GM18511 (cell line): ENCODE data around the gene HDC.

Experiments used
- ATAC-seq: cut with Tn5 transposase; IDR thresholded peaks from one replicate; pipeline ENCODE4 v1.9.1; 2021; ENCODE audit warnings: mild to moderate bottlenecking, moderate library complexity; ENCODE audit not compliant: unreplicated experiment

Gene HDC

DNA sequence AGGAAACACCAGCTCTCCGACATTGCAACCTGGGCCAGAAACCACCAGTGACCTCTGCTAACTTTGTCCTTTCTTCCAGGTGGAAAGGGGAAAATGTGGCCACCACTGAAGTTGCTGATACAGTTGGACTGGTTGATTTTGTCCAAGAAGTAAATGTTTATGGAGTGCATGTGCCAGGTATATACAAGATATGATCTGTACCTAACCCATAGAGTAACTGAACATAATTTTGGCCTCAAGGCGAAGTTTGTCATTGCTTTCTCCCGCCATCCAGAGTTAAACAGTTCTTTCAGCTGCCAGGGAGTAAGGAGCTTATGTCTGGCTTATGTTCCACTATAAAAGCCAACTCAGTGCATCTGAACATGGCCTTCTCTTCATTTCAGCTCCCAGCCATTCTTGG, 36.7 kb downstream of the HDC start:
- ATAC-seq, result no peak

DNA sequence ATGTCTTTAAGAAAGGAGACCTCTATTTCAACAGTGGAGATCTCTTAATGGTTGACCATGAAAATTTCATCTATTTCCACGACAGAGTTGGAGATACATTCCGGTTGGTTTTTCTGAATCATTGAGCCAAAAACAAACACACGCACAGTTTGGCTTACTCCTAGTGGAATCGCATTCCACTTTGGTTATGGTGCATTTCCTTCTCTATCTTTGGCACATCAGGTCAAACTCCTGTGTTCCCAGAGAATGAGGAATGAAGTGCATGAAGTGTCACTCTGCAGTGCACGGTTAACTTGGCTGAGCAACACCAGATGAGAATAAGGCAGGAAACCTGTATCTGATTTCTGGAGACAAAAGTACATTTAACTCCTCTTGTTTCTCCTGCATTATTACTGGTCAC, 38.5 kb downstream of the HDC start:
- no peak for ATAC-seq

DNA sequence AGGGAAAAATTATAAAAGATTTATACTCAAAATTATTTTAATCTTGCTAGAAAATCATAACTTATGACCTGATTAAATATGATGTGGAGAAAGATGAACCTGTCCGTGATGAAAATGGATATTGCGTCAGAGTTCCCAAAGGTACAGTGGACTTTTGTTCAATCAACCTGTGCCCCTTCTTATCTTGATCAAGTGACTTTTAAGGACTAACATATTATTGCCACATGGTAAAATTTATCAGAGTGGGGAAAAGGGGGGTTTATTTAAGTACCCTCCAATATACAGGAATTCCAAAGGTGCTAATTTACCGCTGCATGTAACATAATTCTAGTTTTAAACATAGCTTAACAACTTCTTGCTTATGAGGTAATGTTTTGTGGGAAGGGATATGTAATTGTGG, 39.6 kb downstream of the HDC start:
- ATAC-seq, result no peak

DNA sequence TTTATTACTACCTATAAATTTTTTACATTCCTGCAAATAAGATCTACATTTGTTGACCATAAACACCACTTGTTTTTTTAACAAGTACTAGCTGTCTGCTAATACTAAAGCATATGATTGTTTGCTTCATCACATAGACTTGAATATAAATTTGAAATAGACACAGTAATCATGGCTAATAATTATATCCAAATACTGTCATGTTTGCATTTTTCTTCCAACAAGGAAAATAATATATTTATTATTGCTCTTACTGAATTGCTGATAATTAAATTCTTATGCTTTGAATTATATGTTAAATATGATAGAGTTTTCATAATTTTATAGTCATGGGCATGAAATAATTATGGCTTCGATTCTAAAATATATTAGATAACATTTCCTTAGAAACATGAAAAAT, 40.5 kb downstream of the HDC start:
- no peak for ATAC-seq

DNA sequence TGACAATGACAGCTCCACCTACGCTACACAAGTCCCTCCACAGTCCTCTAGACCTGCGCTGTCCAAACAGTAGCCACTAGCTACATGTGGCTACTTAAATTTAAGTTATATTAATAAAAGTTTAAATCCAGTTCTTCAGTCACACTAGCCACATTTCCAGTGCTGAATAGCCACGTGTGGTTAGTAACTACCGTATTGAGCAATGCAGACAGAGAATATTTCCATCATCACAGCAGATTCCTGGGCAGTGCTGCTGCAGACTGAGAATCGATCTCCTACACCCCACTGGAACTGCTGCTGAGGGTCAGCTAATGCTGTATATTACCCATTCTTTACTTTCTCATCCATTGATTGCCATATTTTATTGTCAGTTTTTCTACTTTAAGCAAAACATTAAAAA, 40.9 kb downstream of the HDC start:
- no peak for ATAC-seq

DNA sequence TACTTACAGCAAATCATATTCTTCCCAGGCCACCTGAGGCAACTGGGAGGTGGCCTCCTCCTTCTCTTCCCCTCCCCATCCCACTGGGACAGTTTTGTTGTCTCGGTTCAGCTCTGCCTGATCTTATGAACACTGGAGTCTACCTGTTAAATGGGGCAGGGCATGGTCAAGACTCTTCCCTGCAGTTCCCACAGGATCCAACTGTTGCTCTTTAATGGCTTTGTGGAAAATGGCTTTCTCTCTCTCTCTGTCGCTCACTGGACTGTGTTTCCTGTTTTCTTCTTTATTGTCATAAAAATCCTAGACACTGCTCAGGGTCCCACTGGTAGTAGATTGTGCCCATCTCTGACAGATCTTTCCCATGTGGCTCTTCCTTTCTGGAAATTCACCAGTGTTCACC, 43.3 kb downstream of the HDC start:
- ATAC-seq, result no peak

DNA sequence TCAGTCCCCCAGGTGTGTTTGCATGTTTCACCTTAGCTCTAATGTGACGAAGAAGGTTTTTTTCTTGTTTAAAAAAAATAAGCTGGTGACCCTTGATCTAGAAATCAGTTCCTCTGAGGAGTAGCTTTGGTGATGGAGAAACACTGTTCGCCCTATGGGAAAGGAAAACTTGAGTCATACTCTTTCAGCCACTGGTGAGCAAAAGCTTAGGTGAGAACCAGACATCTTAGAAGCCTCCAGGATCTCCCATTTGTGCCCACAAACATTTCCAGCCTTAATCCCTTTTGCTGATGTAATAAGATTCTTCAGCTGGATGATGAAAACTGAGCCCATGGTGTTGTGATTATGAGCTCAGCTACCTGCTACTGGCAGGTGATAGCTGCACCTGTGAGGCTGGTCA, 45.7 kb downstream of the HDC start:
- ATAC-seq, result no peak

DNA sequence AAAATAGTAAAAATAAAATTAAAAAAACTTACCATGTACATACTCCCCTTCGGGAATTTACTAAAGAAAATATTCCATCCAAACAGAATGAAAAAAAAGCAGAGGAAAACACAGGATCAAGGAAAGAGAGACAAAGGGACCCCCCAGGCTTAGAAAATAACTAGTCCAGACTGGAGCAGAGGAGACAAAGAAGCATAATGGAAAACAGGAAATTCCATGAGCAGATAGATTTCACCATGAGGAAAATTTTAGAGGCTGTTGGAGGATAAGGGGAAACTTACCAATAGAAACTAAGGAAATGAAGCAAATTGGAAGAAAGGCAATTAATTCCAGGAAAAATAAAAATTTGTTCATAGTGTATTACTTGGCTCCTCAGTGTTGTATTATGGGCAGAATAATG, 46.8 kb downstream of the HDC start:
- ATAC-seq, result no peak

DNA sequence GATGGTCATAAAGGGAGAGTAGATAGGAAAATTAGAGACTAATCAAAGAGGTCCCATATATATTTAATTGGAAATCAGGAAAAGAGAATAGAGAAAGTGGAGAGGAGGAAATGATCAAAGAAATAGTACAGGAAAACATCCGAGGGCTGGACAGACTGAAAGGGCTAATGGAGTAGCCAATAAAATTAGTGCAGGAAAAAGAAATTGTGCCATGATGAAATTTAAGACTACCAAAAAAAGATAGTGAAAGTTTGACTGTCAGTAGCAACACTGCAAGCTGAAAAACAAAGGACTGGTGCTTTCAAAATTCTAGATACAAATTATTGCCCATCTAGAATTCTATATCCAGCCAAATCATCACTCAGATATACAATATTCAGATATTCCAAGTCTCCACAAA, 47.2 kb downstream of the HDC start:
- ATAC-seq, result no peak

DNA sequence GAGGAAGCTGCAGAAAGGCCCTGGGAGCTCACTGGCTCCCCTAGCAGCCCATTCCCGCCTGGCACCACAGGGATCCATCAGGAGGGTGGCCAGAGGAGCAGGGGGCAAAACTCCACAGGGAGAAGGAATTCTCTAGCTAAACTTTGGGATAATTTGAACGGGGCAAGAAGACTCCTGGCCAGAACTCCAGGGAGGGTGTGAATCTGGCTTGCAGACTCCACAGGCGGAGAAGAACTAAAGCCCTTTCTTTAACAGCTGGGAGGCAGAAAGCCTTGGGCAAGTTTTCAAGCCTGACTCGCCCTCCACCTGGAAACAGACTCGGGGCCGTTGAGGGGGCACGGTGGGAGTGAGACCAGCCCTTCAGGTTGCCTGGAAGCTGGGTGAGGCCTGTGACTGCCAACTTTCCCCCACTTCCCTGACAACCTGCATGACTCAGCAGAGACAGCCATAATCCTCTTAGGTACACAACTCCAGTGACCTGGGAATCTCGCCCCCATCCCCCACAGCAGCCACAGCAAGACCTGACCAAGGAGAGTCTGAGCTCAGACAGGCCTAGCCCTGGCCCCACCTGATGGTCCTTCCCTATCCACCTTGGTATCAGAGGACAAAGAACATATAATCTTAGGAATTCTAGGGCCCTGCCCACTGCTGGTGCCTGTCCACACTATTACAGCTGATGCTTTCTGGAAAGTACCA, 54.9 kb downstream of the HDC start:
- ATAC-seq, result no peak

DNA sequence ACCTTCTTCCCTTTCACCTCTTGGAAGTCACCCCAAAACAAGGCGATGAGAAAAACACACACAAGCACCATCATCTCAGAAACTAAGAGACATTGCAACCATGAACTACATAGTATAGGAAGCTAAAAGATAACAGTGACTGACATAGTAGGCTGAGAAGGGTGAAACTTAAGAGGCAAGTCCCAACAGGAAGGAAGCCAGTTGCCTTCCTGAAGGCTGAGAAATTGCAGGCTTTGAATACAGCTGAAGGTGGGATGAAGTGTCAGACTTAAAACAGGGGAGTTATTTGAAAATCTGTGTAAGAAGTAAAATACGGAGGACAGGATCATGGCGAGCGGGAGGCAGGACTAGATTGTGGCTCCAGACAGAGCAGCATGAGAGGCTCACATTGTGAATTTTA, 55.7 kb downstream of the HDC start:
- no peak for ATAC-seq

DNA sequence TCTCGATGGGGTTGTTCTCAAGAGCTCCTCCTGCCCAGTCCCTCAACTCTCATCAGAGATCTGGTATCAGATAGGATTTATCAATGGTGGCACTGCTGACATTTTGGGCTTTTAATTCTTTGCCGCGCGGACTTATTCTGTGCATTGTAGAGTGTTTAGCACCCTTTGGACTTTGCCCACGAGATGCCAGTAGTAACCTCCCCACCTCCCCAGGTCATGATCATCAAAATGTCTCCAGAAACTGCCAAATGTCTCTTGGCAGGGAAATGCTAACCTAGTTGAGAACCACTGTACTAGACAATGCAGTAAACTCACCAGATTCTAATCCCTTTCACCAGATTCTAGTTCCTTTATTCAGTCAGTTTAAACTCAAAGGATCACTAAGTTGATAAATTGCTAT, 59.5 kb downstream of the HDC start:
- ATAC-seq, result no peak

DNA sequence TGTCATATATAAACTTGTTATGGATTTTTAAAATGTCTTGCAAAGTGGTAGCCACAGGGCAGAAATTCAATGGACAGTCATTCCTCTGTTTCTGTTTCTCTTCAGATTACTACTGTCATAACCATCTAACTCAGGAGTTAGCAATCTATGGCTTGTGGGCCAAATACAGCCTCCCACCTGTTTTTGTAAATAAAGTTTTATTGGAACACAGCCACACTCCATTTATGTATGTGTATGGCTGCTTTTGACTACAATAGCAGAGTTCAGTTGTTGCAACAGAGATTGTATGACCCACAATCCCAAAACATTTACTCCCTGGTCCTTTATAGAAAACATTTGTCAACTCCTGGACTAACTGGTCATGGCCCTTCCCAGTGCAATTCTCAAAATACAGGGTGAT, 63.5 kb downstream of the HDC start:
- no peak for ATAC-seq

DNA sequence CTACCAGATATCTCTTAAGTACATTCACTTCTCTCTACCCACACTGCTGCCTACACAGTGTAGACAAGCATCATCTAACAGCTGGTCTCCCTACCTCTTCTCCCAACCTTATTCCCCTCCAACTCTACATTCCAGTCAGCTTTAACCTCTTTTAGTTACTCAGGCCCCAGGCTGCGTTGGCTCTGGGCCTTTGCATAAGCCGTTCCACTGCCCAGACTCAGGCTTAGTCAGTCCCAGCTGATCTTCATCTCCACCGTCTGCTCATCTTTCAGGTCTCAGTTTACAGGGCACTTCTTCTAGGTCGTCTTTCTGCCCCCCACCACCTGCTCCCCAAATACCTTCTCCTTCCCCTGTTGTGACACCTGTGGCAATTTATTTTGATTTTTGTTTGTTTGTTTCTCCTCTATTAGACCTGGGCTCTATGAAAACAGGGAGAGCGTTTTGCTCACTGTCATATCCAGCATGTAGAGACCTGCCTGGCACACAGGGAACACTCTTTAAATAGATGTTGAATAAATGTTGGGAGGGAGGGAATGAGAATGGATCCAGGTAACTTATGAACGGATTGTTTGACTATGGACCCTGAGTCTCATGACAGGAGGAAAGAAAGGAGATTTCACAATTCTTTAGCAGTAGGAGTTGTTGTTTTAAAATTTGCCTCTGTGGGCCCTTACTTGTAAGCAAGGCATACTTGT, 72.5 kb downstream of the HDC start:
- ATAC-seq, result no peak

DNA sequence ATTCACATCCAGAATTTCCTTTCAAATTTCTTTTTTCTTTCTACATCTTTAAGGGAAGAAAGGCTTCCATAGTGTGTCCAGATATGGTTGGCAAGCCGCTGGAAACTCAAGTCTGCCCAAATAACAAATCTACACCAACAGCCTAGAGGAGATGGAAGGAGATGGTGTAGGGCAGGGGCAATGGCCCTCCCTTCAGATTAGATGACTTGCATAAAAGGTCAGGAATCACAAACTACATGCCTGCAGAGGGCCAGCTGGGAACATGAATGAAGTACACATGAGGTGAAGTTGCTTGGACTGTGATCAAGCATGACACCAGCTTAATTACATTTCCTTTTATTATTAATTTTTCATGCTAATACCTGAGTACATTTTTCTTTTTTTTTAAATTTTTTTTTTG, 73.4 kb downstream of the HDC start:
- no peak for ATAC-seq
